GM21786 (cell line): ENCODE data around the gene KDM4B.
"Not testable (repeated sequence)": the region's sequence is repeated elsewhere in the genome, so short reads cannot be mapped to it uniquely, and the experiment has no call there.

Experiments
- ATAC-seq: cut with Tn5 transposase; IDR thresholded peaks from one replicate; pipeline ENCODE4 v1.9.1; 2021; ENCODE audit not compliant: unreplicated experiment

The KDM4B gene

GRCh38 chr19:5147074-5147977, 178.4 kb downstream of the KDM4B start:
- ATAC-seq: no peak

- ATAC-seq: no peak
Measured at GRCh38 chr19:5147978-5148793, 179.3 kb downstream of the KDM4B start.

GRCh38 chr19:5148794-5149190, 179.9 kb downstream of the KDM4B start:
- no peak for ATAC-seq

DNA sequence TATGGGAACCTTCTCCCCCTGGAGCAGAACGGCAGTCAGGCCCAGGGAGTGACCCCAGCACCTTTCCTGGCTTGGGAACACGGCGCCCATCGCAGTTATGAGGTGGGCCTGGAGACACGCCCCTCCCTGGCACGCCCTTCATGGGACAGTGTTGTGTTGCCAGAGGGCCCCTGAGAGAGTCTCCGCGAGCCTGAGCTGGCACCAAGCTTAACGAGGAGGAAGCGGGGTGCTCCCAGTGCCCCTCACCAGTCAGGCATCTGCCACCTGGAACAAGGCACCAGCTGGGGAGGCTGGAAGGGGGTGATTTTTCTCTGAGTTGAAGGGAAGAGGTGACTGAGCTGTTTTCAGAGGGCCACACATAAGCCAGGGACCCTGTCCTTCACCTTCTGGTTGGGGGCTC, 180.6 kb downstream of the KDM4B start:
- ATAC-seq: no peak

DNA sequence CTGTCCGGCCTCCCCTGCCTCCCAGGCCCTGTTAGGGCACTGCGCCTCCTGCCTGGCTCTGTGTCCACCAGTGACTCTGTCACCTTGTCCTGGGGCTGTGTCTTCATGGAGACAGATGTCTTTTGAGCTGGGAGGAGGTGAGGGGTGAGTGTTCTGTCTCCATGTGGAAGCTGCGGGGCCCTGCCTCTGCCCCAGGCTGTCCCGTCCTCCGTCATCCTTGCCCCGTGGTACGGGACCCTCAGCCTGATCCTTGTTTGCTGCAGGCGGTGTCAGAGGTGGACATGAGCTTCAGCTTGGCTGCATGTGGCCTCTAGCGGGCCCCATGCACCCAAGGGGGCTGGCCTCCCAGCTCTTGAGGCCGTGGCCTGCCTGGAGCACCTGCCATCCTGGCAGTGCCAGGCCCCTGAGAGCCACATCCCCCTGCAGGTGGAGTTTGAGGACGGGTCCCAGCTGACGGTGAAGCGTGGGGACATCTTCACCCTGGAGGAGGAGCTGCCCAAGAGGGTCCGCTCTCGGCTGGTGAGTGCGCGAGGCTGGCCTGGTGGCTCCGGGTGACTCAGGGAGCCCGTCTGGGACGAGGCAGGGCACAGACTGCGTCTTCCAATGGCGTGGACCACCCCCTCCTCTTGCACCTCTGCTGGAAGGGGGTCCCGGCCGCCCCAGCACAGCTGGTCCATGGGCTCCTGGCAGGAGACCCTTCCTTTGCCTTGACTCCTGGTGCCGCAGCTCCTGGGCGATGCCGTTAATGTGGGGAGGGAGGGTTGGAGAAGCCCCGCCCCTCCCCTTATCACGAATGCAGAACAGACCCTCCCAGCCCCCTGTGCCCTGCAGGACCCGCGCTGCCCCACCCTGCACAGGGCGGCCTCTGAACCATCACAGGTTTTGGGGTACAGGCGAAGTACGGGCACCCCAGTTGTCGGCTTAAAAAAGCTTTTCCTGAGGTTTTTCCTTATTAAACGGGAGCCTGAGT, 181.3 kb downstream of the KDM4B start:
- ATAC-seq: no peak

DNA sequence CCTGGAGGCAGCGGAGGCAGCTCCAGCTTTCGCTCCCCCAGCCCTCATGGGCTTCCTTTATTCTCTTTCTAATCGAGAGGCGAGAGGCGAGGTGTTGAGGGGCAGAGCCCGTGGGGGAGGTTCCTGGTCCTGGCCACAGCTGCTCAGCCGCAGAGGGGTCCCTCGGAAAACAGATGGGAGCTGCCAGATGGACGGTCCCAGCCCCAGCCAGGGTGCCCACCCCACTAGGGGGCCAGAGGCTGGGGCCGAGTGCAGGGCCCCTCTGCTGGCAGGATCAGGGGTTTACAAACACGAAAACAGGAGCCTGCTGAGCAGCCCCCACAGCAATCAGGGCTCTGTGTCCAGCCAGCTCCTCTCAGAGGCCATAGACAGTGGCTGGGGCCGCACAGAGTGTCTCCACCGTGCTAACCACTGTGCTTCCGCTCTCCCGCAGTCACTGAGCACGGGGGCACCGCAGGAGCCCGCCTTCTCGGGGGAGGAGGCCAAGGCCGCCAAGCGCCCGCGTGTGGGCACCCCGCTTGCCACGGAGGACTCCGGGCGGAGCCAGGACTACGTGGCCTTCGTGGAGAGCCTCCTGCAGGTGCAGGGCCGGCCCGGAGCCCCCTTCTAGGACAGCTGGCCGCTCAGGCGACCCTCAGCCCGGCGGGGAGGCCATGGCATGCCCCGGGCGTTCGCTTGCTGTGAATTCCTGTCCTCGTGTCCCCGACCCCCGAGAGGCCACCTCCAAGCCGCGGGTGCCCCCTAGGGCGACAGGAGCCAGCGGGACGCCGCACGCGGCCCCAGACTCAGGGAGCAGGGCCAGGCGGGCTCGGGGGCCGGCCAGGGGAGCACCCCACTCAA, 182.2 kb downstream of the KDM4B start:
- no peak for ATAC-seq

DNA sequence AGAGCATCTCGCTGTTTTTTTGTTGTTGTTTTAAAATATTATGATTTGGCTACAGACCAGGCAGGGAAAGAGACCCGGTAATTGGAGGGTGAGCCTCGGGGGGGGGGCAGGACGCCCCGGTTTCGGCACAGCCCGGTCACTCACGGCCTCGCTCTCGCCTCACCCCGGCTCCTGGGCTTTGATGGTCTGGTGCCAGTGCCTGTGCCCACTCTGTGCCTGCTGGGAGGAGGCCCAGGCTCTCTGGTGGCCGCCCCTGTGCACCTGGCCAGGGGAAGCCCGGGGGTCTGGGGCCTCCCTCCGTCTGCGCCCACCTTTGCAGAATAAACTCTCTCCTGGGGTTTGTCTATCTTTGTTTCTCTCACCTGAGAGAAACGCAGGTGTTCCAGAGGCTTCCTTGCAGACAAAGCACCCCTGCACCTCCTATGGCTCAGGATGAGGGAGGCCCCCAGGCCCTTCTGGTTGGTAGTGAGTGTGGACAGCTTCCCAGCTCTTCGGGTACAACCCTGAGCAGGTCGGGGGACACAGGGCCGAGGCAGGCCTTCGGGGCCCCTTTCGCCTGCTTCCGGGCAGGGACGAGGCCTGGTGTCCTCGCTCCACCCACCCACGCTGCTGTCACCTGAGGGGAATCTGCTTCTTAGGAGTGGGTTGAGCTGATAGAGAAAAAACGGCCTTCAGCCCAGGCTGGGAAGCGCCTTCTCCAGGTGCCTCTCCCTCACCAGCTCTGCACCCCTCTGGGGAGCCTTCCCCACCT, 183.3 kb downstream of the KDM4B start:
- ATAC-seq: no peak

- ATAC-seq: no peak
Measured at GRCh38 chr19:5152767-5153532, 184.0 kb downstream of the KDM4B start.

GRCh38 chr19:5153601-5154128, 184.8 kb downstream of the KDM4B start:
- no peak for ATAC-seq

DNA sequence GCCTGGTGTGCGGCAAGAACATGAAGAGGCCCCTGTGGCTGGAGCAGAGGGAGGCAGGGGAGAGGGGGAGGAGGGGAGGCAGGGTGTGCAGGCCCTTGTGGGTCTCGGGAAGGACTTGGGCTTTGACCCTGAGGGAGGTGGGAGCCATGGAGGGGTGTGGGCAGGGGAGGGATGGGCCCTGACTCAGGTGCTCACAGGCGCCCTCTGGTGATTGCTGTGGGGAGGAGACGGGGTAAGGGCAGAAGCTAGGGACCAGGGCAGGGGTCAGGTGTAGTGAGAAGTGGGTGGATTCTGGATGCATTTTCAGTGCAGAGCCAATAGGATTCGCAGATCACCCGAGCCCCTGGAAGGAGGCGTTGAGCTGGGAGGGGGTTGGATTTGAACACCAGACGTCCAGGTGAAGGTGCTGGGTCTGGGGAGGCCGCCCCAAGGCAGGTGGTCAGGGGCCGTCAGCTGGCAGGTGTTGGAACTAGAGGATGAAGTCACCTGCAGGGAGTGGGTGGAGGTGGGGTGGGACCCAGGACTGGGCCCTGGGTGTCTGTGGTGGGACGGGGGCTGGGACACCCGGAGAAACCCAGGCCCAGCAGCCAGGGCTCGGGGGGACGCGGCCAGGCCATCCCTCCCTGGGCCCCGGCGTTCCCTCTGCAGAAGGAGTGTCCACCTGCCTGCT, 185.4 kb downstream of the KDM4B start:
- ATAC-seq: no peak

- no peak for ATAC-seq
Measured at GRCh38 chr19:5154799-5155426, 186.0 kb downstream of the KDM4B start.

DNA sequence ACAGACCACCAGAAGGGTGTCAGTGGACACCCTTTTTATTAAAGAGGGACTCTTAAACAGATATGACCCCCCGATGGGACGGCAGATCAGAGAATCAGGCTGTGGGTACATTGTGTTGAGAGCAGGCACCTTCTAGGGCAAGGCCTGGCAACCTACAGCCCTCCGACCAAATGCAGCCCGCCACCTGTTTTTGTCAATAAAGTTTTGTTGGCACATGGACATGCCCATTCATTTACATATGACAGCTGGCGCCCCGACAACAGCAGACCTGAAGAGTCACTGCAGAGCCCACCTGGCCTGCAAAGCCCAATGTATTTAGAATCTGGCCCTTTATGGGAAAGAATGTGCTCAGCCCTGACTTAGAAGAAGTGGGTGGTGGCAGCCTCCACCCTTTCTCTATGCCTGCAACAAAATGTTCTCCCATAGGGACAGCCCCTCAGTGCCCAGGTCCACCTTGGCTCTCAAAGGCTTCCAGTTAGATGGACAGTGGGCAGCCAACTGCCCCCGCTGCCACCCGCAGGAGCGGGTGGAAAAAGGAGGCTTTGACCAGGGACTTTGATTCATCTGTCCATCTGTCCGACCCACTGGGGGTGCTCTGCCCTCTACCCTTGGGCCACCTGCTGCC, 186.8 kb downstream of the KDM4B start:
- ATAC-seq: no peak

DNA sequence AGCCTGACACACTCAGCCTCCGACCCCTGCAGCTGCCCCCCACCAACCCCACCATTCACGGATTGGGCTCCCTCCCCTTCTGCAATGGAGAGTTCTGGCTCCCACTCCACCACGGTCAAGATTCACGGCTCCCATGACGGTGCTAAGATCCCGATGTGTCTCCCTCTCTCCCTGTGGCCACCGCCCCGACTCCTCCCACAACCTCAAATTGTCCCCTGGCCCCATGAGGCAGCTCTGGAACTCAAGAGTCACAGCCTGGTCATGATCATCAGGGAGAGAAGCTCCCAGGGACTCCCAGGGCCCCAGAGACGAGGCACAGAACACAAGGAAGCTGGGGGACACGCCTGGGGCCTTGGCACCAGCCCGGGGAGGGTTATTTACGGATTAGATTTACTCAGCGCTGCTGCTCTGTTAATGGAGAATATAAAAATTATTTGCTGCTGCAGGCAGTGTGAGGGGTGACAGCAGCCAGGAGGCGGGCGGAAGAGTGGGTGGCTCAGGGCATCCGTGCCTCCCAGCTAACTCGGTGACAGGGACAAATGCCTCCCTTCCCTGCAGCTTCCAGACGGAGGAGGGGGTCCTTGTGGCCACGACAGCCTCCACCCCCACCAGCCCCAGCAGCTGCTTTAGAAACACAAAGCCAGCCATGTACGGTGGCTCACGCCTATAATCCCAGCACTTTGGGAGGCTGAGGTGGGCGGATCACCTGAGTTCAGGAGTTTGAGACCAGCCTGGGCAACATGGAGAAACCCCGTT, 187.5 kb downstream of the KDM4B start:
- no peak for ATAC-seq

DNA sequence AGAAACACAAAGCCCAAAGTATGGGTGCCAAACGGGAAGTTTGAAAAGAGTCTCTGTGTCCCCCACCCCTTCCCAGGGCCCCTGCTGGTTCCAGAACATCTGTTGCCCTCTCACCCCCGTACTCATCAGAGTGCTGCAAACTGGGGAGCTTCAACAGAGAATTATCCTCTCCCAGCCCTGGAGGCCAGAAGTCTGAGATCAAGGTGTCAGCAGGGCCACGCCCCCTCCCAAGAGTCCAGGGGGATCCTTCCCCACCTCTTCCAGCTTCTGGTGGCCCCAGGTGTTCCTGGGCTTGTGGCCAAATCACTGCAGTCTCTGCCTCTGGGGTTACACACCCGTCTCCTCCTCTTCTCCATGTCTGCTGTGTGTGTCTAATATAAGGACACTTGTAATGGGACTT, 188.3 kb downstream of the KDM4B start:
- ATAC-seq: no peak

- not testable (repeated sequence) for ATAC-seq
Measured at GRCh38 chr19:5158549-5159134, 189.7 kb downstream of the KDM4B start.
